ENCODE data around the gene SLC30A10. TPM values are rescaled to one million over a fixed set of nuclear protein-coding genes. Genes with fewer than 3 reads are reported as not detected.
"Not testable (repeated sequence)": the region's sequence is repeated elsewhere in the genome, so short reads cannot be mapped to it uniquely, and the experiment has no call there.

SLC30A10 gene
- total and polyA plus RNA-seq, 8 donors = 0.13 to 0.50 (median 0.18) TPM; not detected in 3

- intact Hi-C loops (cut with DNase I) = no loop called here
- H3K36me3 ChIP-seq = no peaks in the 10 kb centered on the region
- DNase-seq = no peak
- ATAC-seq = no peak
- H3K4me3 ChIP-seq = no peak overlapping the region
- H3K9me3 ChIP-seq = no peaks in the 10 kb centered on the region
- TF ChIP-seq CTCF (IDR thresholded peaks at IDR 0.05) = no peak
- H3K4me1 ChIP-seq = no peaks in the 10 kb centered on the region
- no peak overlapping the region for H3K27ac ChIP-seq
- H3K27me3 ChIP-seq = peaks cover 0 to 10% of the 10 kb centered on the region in 2 donors
Measured at GRCh38 chr1:219871427-219872057, 56.8 kb downstream of the SLC30A10 start.

GRCh38 chr1:219868615-219869014 lies 59.7 kb downstream of the SLC30A10 start:
- ATAC-seq, H3K4me1 ChIP-seq, H3K27ac ChIP-seq: not testable (repeated sequence)

More at GRCh38 chr1:219868615-219869014, 59.7 kb downstream of the SLC30A10 start:
- H3K4me3 ChIP-seq; H3K9me3 ChIP-seq; intact Hi-C loops (cut with DNase I); H3K36me3 ChIP-seq; DNase-seq; H3K27me3 ChIP-seq: not testable (repeated sequence)

Other genes starting within 250 kb of the SLC30A10 start
- 100 to 1,000 TPM in 1 of 2 donors, 10 to 100 TPM in 1; 81.0 to 120 TPM for gene EPRS1, start 117.9 kb upstream of the SLC30A10 start, total RNA-seq
- 100 to 1,000 TPM in 1 of 6 donors, 10 to 100 TPM in 5; 76.9 to 103 (median 94.3) TPM for gene EPRS1, start 117.9 kb upstream of the SLC30A10 start, polyA plus RNA-seq (ENCODE audit: insufficient read length in 6 of 6)
- gene BPNT1, start 161.2 kb upstream of the SLC30A10 start, total RNA-seq = 10 to 100 TPM; 23.9 to 33.3 TPM
- 10 to 100 TPM; 39.6 to 49.9 (median 44.1) TPM for gene BPNT1, start 161.2 kb upstream of the SLC30A10 start, polyA plus RNA-seq (ENCODE audit: insufficient read length in 6 of 6)
- 10 to 100 TPM; 60.3 to 63.9 TPM for gene IARS2, start 165.6 kb upstream of the SLC30A10 start, total RNA-seq
- 10 to 100 TPM; 67.6 to 86.3 (median 75.5) TPM for gene IARS2, start 165.6 kb upstream of the SLC30A10 start, polyA plus RNA-seq (ENCODE audit: insufficient read length in 6 of 6)

Data from left lung (tissue), 10 donors.